ENCODE measurements around the gene ACBD7. TPM values are rescaled to one million over a fixed set of nuclear protein-coding genes. Genes with fewer than 3 reads are reported as not detected.

The ACBD7 gene
- polyA plus RNA-seq (ENCODE audit: insufficient read length), result 0.94 TPM

GRCh38 chr10:15088428-15089261 lies at the start of gene ACBD7:
Gene ACBD7, minus strand, starts transcription at chr10:15088776. Its CDS starts 48 bp downstream, at chr10:15088728.
- no peak for DNase-seq (ENCODE audit: low read depth)

- no peak for DNase-seq (ENCODE audit: low read depth)
Measured at GRCh38 chr10:15137636-15138035, 49.1 kb upstream of the ACBD7 start.

- DNase-seq (ENCODE audit: low read depth), result no peak
Measured at GRCh38 chr10:15137036-15137359, 48.4 kb upstream of the ACBD7 start.

DNA sequence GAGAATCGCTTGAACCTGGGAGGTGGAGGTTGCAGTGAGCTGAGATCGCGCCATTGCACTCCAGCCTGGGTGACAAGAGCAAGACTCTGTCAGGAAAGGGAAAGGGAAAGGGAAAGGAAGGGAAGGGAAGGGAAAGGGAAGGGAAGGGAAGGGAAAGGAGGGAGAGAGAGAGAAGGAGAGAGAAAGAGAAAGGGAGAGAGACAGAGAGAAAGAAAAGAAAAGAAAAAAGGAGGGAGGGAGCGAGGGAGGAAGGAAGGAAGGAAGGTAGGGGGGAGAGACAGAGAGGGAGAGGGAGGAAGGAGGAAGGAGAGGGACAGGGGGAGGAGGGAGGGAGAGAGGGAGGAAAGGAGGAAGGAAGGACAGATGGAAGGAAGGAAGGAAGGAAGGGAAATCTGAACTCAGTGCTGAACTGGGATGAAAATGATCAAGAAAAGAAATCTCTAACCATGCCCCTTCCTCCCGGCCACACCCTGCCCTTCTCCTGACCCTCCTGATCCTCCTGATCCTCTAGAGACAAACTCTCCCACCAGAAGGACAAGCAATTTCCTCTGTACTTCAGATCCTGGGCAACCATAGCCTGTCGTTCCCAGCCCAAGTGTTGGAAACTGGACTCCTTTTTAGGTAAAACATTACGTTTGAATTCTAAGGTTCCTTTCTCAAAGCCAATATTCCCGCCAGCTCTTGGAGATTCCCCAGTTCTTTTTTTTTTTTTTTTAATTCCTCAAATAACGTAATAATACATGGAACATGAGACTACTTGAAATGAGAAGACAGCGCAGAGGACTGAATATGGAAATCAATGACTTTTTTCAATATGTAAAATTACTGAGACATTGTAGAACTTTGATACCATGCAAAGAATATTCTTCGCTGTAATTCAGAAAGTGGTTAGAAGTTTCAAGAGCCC lies 47.8 kb upstream of the ACBD7 start:
- no peak for DNase-seq (ENCODE audit: low read depth)

DNA sequence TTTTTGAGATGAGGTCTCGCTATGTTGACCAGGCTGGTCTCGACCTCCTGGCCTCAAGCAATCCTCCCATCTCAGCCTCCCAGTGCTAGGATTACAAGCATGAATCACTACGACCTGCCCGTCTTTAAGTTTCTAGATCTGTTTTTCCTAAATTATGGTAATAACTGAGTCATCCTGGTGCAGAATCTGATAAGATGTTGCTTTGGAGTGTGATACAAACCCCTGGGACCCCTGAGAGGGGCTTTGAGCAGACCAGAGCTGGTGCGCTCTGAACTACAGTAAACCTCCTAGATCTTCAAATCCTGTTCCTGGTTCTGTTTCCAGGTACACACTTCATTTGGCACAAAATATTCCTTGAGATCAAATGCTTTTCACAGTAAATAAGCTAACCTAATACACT lies 42.8 kb upstream of the ACBD7 start:
- DNase-seq (ENCODE audit: low read depth), result no peak

DNA sequence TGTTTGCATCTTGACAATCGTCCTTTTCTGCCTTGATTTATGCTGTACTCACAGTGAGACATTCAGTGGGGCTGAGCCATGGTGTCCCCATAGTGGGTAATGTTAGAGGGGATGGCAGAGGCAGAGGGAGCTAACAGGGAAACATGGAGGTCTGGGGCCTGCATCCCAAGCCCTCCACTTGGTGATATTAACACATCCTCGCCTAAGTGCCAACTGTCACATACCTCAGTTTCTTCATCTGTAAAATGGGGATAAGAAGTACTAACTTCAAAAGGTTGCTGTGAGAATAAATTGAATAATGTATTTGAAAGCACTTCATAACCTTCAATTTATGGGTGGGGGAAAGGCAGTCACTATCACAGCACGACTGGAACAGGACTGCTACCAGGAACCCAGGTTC lies 36.3 kb upstream of the ACBD7 start:
- DNase-seq (ENCODE audit: low read depth), result no peak

GRCh38 chr10:15124190-15124589 lies 35.6 kb upstream of the ACBD7 start:
- no peak for DNase-seq (ENCODE audit: low read depth)

DNA sequence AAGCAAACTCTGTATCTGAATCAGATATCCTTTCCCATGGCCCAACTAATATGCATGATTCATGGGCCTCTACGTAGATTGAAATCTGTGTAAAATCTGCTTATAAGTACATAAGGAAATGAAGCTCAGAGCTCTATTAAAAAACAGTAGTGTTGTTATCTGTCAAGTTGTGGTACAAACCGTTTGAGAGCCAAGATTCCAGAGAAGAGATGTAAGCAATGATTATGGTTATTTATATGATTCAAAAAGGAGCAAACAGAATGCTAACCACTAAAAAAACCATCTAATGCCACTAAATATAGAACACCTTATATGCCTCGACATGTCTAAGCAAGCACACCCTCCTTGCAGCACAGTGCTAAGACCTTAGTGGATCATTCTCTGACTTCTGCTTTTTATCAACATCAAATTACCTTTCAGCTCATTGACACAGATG lies 35.2 kb upstream of the ACBD7 start:
- no peak for DNase-seq (ENCODE audit: low read depth)

DNA sequence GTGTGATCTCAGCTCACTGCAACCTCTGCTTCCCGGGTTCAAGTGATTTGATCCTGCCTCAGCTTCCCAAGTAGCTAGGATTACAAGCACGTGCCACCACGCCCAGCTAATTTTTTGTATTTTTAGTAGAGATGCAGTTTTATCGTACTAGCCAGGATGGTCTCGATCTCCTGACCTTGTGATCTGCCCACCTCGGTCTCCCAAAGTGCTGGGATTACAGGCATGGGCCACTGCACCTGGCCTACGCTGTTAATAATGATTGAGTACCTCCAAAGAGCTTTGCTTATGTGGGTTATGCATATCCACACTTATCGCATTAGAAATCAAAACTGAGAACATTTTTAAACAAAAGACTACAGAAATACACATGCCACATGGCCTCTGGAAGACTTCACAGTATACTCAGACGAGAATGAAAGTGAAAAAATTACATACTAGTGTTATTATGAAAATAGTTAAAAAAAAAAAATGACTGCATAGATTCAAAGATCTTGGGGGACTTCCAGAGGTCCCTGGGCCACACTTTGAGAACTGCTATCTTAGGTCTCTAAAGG lies 34.0 kb upstream of the ACBD7 start:
- DNase-seq (ENCODE audit: low read depth), result no peak

DNA sequence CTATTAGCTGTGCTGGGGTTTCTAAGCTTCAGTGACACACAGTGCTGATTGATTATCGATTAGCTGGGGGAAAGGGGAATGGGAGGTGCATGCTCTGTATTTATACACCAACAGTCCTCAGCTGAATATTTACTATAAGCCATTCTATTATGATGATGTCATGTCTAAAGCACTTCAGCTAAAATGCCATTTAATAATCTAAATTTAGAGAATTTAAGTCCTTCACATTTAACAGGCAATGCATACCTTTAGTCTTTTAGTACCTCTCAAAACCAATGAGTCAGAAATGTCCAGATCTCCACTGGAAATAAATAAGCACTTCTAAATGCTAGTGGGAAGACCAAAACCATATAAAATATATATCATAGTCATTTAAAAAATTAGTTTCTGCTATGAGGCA lies 33.1 kb upstream of the ACBD7 start:
- DNase-seq (ENCODE audit: low read depth), result no peak

DNA sequence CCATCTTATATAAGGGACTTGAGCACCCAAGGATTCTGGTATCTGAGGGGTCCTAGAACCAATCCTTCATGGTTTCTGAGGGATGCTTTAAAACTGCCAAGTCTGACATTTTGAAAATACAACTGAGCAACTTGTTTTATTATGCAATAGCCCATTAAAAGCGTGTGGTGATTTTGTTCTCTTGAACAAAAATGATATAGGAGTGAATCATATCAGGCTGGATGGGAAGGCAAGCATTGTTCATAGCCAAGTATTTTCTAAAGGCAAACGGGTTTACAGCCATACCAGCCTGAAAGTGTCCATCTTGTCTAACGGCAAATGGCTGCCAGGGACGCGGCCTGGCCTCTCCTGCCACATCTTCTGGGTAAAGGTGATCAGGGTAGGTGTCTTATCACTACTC lies 31.9 kb upstream of the ACBD7 start:
- DNase-seq (ENCODE audit: low read depth), result no peak

DNA sequence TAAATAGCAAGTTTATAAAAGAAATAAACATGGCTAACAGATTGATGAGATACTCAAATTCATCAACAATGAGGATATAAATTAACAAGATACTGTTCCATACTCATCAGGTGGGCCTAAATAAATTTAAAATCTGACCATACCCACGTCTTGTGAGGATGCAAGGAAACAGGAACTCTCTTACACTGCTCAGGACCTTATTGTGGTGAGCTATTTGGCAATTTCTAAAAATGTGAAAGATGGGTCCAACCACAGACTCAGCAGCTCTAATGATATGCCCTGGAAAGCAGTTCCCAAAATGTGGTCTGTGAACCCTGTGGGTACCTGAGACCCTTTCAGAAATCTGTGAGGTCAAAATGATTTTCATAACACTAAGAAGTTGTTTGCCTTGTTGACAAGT lies 30.0 kb upstream of the ACBD7 start:
- no peak for DNase-seq (ENCODE audit: low read depth)

- no peak for DNase-seq (ENCODE audit: low read depth)
Measured at GRCh38 chr10:15116225-15116624, 27.6 kb upstream of the ACBD7 start.

DNA sequence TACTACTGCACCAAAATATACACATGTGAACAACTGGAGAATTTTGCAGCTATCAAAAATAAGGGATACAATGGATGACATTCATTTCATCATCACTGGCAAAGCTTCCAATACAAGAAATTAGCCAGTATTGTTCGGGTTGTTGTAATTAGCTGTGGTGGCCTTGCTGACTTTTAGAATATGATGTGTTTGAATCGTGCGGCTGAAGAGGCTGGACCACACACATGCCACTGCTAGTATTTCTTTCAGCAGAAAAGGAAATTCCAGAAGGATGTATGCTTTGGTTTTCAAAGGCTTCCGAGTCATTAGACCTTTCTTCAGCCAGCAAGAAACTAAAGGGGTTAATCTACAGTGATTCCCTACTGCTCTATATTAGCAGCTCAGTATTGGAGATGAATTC lies 25.2 kb upstream of the ACBD7 start:
- DNase-seq (ENCODE audit: low read depth), result no peak

- no peak for DNase-seq (ENCODE audit: low read depth)
Measured at GRCh38 chr10:15112657-15113056, 24.1 kb upstream of the ACBD7 start.

DNA sequence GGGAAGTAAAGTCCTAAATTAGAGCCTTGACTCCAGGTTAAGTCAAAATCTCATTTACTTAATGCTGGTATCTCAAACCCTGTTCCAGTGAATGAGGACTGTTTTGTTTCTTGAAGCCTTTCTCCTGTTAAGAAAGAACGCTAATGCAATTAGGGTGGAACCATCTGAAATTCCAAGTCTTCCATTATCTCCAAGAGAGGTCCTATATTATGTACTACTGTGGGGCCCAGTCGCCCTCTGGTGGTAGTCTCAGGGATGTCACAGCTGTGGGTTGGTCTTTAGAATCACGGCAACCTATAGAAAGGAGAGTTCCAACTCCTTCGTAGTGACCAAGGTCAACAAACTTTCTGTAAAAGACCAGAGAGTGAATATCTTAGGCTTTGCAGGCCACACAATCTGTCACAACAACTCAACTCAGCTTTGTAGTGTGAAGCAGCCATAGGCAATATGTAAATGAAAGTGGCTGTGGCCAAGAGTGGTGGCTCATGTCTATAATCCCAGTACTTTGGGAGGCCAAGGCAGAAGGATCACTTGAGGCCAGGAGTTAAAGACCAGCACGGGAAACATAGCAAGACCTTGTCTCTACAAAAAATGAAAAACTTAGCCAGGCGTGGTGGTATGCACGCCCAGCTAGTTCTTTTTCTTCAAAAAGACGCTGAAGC lies 17.9 kb upstream of the ACBD7 start:
- DNase-seq (ENCODE audit: low read depth), result no peak

- no peak for DNase-seq (ENCODE audit: low read depth)
Measured at GRCh38 chr10:15103513-15103912, 14.9 kb upstream of the ACBD7 start.

- no peak for DNase-seq (ENCODE audit: low read depth)
Measured at GRCh38 chr10:15099886-15100285, 11.3 kb upstream of the ACBD7 start.

GRCh38 chr10:15097011-15097812 lies 8.6 kb upstream of the ACBD7 start, which contains the start of gene RPP38:
Gene RPP38, plus strand, starts transcription at chr10:15097355. Its CDS starts 5,960 bp downstream, at chr10:15103315.
- peak; percentile 78 for DNase-seq (ENCODE audit: low read depth)

- no peak for DNase-seq (ENCODE audit: low read depth)
Measured at GRCh38 chr10:15096661-15097010, 8.1 kb upstream of the ACBD7 start.

- DNase-seq (ENCODE audit: low read depth), result no peak
Measured at GRCh38 chr10:15092855-15093408, 4.4 kb upstream of the ACBD7 start.

All from forelimb muscle (tissue), 1 donor.